Measurements from ENCODE around the gene SCAMP4. TPM values are rescaled to one million over a fixed set of nuclear protein-coding genes. Genes with fewer than 3 reads are reported as not detected.
A peak's percentile ranks its signal among the peaks of the same experiment; 100 is the strongest.

Gene SCAMP4
- total RNA-seq, 1 donor from 2014 or later: 71.8 TPM

GRCh38 chr19:1957562-1958248 is 52.5 kb downstream of the SCAMP4 start:
- Mint-ChIP-seq H3K36me3 (ENCODE audit: low read depth, unreplicated experiment) (peaks cover 5% of the 10 kb centered on the region), H3K27me3 (ENCODE audit: unreplicated experiment) (peaks cover 7% of the 10 kb centered on the region), H3K4me3 (ENCODE audit: unreplicated experiment) (no peak overlapping the region), H3K27ac (ENCODE audit: unreplicated experiment) (no peak overlapping the region), H3K9me3 (ENCODE audit: unreplicated experiment) (no peaks in the 10 kb centered on the region), H3K4me1 (ENCODE audit: unreplicated experiment) (peaks cover 3% of the 10 kb centered on the region)
- no peak for DNase-seq (ENCODE audit: low spot score)
- TF ChIP-seq CTCF (IDR thresholded peaks at IDR 0.05; ENCODE audit: unreplicated experiment): no peak

- no peak overlapping the region for H3K4me3 Mint-ChIP-seq (ENCODE audit: unreplicated experiment)
- H3K4me1 Mint-ChIP-seq (ENCODE audit: unreplicated experiment): peaks cover 3% of the 10 kb centered on the region
- DNase-seq (ENCODE audit: low spot score): no peak
- H3K9me3 Mint-ChIP-seq (ENCODE audit: unreplicated experiment): no peaks in the 10 kb centered on the region
- H3K36me3 Mint-ChIP-seq (ENCODE audit: low read depth, unreplicated experiment): peaks cover 9% of the 10 kb centered on the region
- H3K27ac Mint-ChIP-seq (ENCODE audit: unreplicated experiment): no peak overlapping the region
- peaks cover 7% of the 10 kb centered on the region for H3K27me3 Mint-ChIP-seq (ENCODE audit: unreplicated experiment)
- no peak for TF ChIP-seq CTCF (IDR thresholded peaks at IDR 0.05; ENCODE audit: unreplicated experiment)
Observed at GRCh38 chr19:1959928-1960589, 54.9 kb downstream of the SCAMP4 start.

- Mint-ChIP-seq H3K27me3 (ENCODE audit: unreplicated experiment) (peaks cover 7% of the 10 kb centered on the region), H3K4me3 (ENCODE audit: unreplicated experiment) (no peak overlapping the region), H3K36me3 (ENCODE audit: low read depth, unreplicated experiment) (peaks cover 14% of the 10 kb centered on the region), H3K9me3 (ENCODE audit: unreplicated experiment) (no peaks in the 10 kb centered on the region), H3K27ac (ENCODE audit: unreplicated experiment) (peak overlapping the region; percentile 13), H3K4me1 (ENCODE audit: unreplicated experiment) (peaks cover 3% of the 10 kb centered on the region)
- no peak for TF ChIP-seq CTCF (IDR thresholded peaks at IDR 0.05; ENCODE audit: unreplicated experiment)
- no peak for DNase-seq (ENCODE audit: low spot score)
Observed at GRCh38 chr19:1961000-1961883, 56.0 kb downstream of the SCAMP4 start.

GRCh38 chr19:1962674-1963073 is 57.5 kb downstream of the SCAMP4 start:
- H3K4me1 Mint-ChIP-seq (ENCODE audit: unreplicated experiment): peaks cover 3% of the 10 kb centered on the region
- peaks cover 14% of the 10 kb centered on the region for H3K36me3 Mint-ChIP-seq (ENCODE audit: low read depth, unreplicated experiment)

More at GRCh38 chr19:1962674-1963073, 57.5 kb downstream of the SCAMP4 start:
- Mint-ChIP-seq H3K27me3 (ENCODE audit: unreplicated experiment) (peaks cover 7% of the 10 kb centered on the region), H3K4me3 (ENCODE audit: unreplicated experiment) (no peak overlapping the region), H3K27ac (ENCODE audit: unreplicated experiment) (no peak overlapping the region), H3K9me3 (ENCODE audit: unreplicated experiment) (no peaks in the 10 kb centered on the region)
- no peak for TF ChIP-seq CTCF (IDR thresholded peaks at IDR 0.05; ENCODE audit: unreplicated experiment)
- DNase-seq (ENCODE audit: low spot score): no peak
